ENCODE measurements around the gene TRIM17. TPM values are rescaled to one million over a fixed set of nuclear protein-coding genes. Genes with fewer than 3 reads are reported as not detected.

The TRIM17 gene
- total and polyA plus RNA-seq, 2 of the 8 experiments (the other 6 are each of a cell fraction or from before 2014, with no cell fraction given): 1.1 to 2.2 TPM

DNA sequence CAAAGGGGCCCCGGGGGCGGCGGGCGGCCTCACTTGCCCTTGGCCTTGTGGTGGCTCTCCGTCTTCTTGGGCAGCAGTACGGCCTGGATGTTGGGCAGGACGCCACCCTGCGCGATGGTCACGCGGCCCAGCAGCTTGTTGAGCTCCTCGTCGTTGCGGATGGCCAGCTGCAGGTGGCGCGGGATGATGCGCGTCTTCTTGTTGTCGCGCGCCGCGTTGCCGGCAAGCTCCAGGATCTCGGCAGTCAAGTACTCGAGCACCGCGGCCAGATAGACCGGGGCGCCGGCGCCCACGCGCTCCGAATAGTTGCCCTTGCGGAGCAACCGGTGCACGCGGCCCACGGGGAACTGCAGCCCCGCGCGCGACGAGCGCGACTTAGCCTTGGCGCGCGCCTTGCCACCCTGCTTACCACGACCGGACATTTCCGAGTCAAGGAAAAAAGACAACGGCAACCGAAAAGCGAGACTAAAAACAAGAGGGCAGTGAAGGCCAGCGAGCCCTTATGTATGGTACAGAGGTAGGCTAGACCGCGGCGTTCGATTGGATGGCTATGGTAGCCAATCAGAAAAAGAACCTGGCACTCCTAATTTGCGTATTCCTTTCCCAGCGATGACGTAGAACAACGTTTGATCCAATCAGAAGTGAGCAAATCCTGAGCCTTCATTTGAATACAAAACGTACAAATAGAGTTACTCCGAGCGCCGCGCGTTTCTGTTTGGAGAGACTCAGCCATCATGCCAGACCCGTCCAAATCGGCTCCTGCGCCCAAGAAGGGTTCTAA is 40.9 kb upstream of the TRIM17 start:
- Histone ChIP-seq H2BK20ac (ENCODE audit: low read length) (no peak overlapping the region), H2BK12ac (ENCODE audit: low read depth, low read length) (no peak overlapping the region), H4K20me1 (replicated peaks in 1 of 2; ENCODE audit: control insufficient read depth in 1 of 2, insufficient read depth in 2 of 2, low read length in 2 of 2) (peaks cover 0 to 15% of the 10 kb centered on the region in 2 experiments), H3K23me2 (ENCODE audit: low read depth, low read length) (peaks cover 7% of the 10 kb centered on the region), H3K27me3 (replicated peaks in 1 of 4; ENCODE audit: control insufficient read depth in 3 of 4, extremely low read depth in 1 of 4, insufficient read depth in 3 of 4, low read length in 3 of 4) (0 out of 7 replicates have a peak, but pooled peaks cover 0 to 2% (median 0%) of the 10 kb centered on the region in 4 experiments), H4K8ac (ENCODE audit: extremely low read depth, insufficient read depth, low read length) (peak overlapping the region; percentile 88), H2AK5ac (ENCODE audit: low read depth, low read length) (no peak overlapping the region), H3K36me3 (ENCODE audit: control insufficient read depth in 2 of 4, insufficient read depth in 4 of 4, low read length in 3 of 4) (peaks cover 0 to 2% (median 0%) of the 10 kb centered on the region in 4 experiments; a peak in 1 of 8 replicates), H3K4me1 (replicated peaks in 1 of 4; ENCODE audit: control insufficient read depth in 3 of 4, insufficient read depth in 4 of 4, low read length in 3 of 4) (peaks cover 0 to 2% (median 0%) of the 10 kb centered on the region in 4 experiments; a peak in 2 of 7 replicates), H3K4me3 (ENCODE audit: extremely low read depth in 1 of 4, insufficient read depth in 2 of 4, low read depth in 3 of 4, low read length in 4 of 4) (peak overlapping the region; percentile 63 to 93 (median 87)), H3K4me2 (ENCODE audit: insufficient read depth in 1 of 2, low read depth in 2 of 2, low read length in 2 of 2) (peak overlapping the region; percentile 94 to 96), H3K18ac (ENCODE audit: extremely low read depth, low read length) (peak overlapping the region; percentile 10; the same call in 1 of the 2 replicates), H4K5ac (ENCODE audit: insufficient read length, low read depth, low read length) (peak overlapping the region; percentile 62), H2BK15ac (ENCODE audit: low read length) (no peak overlapping the region), H3K9ac (replicated peaks in 1 of 4; ENCODE audit: extremely low read depth in 1 of 4, low read depth in 3 of 4, low read length in 3 of 4) (peak overlapping the region; percentile 66 to 95 (median 81)), H3K14ac (ENCODE audit: insufficient read length) (no peak overlapping the region), H4K91ac (replicated peaks; ENCODE audit: insufficient read length, low read length) (peak overlapping the region; percentile 66), H3K79me2 (ENCODE audit: control insufficient read depth in 1 of 2, insufficient read depth in 2 of 2, low read length in 2 of 2) (peaks cover 0 to 19% of the 10 kb centered on the region in 2 experiments; a peak in 2 of 4 replicates), H2AFZ (ENCODE audit: low read length) (no peak overlapping the region), H2BK120ac (replicated peaks; ENCODE audit: low read depth, low read length) (no peak overlapping the region), H3K23ac (ENCODE audit: insufficient read length) (no peak overlapping the region), H3K27ac (ENCODE audit: low read depth, low read length) (peak overlapping the region; percentile 91), H2BK5ac (ENCODE audit: low read depth, low read length) (no peak overlapping the region; the same call in 1 of the 2 replicates), H3K79me1 (ENCODE audit: low read depth, low read length) (0 out of 2 replicates have a peak, but pooled peaks cover 2% of the 10 kb centered on the region), H3K4ac (replicated peaks; ENCODE audit: insufficient read length, low read depth, low read length) (no peak overlapping the region), H3K9me3 (ENCODE audit: insufficient read depth in 2 of 2, low read depth in 1 of 2, low read length in 1 of 2) (no peaks in the 10 kb centered on the region), H3K56ac (replicated peaks; ENCODE audit: insufficient read length, low read depth, low read length) (peak overlapping the region; percentile 72)
- peak; percentile 80 to 94 for DNase-seq (ENCODE audit: low read depth in 1 of 2, low spot score in 2 of 2)
- FAIRE-seq: peak; percentile 80
- WGBS, 2 experiments (ENCODE audit: extremely low coverage in 1 of 2, insufficient coverage in 1 of 2, insufficient read length in 1 of 2, insufficient replicate concordance in 2 of 2, low coverage in 1 of 2, low lambda C conversion rate in 2 of 2, missing lambda C conversion rate in 1 of 2): 1% methylated on average over 71 of the region's 74 CpGs; no CpG with 5 or more reads in 1 of the 2 experiments
- CTCF ChIA-PET (ENCODE audit: partially characterized antibody): interaction anchor here (0.9 to 8.9 kb wide), 11 partner anchors 16 to 87 kb away, joined by 3 to 117 read pairs (median 4); partner anchors contain the start of gene TRIM11
- POLR2A ChIA-PET (ENCODE audit: partially characterized antibody): interaction anchor here (0.6 to 14.5 kb wide), 52 partner anchors 8 to 977 kb away, joined by 3 to 232 read pairs (median 6); partner anchors contain the start of genes RNF187, TRIM11 and TRIM17
- no peak for TF ChIP-seq NRF1 (IDR thresholded peaks at IDR 0.05; ENCODE audit: low read depth, low read length)
- peak; percentile 77 for TF ChIP-seq TAF7 (optimal IDR thresholded peaks at IDR 0.05; ENCODE audit: borderline replicate concordance, low read depth, low read length)
- TF ChIP-seq ATF3 (IDR thresholded peaks at IDR 0.05; ENCODE audit: insufficient read depth, low read depth, low read length): 0 out of 2 replicates have a peak, but pooled peaks have one; percentile 16
- TF ChIP-seq EZH2 (IDR thresholded peaks at IDR 0.05; ENCODE audit: low read depth, low read length, severe bottlenecking): no peak
- TF ChIP-seq TEAD4 (IDR thresholded peaks at IDR 0.05; ENCODE audit: low read depth, low read length): no peak
- TF ChIP-seq EP300 (IDR thresholded peaks at IDR 0.05; ENCODE audit: borderline replicate concordance in 1 of 2, low read depth in 2 of 2, low read length in 2 of 2): no peak
- TF ChIP-seq SP4 (IDR thresholded peaks at IDR 0.05; ENCODE audit: low read length): no peak
- peak; percentile 38; the same call in 1 of the 2 replicates for TF ChIP-seq GABPA (IDR thresholded peaks at IDR 0.05; ENCODE audit: borderline replicate concordance, insufficient read depth, low read length)
- peak; percentile 34; the same call in 1 of the 2 replicates for TF ChIP-seq E2F6 (IDR thresholded peaks at IDR 0.05)
